Femur (tissue), 1 donor: ENCODE measurements around the gene DNAAF9.

Source experiments
- DNase-seq: peaks from one replicate; pipeline ENCODE4 v3.0.0-alpha.2; 2017

The DNAAF9 gene

GRCh38 chr20:3364323-3365013 lies 43.0 kb downstream of the DNAAF9 start:
- no peak for DNase-seq

- no peak for DNase-seq
Observed at GRCh38 chr20:3360752-3361151, 46.7 kb downstream of the DNAAF9 start.

- no peak for DNase-seq
Observed at GRCh38 chr20:3358676-3359340, 48.7 kb downstream of the DNAAF9 start.
